T-cell (primary cell): ENCODE data around the gene PKIB. TPM values are rescaled to one million over a fixed set of nuclear protein-coding genes. Genes with fewer than 3 reads are reported as not detected.

Experiments
- ATAC-seq, 4 experiments: fragments of 200-7000 bp in 3 of 4; fragments of 150-1000 bp in 1 of 4; cut with Tn5 transposase; replicated peaks in 1 of 4; 1 replicate in 3 of 4; 2 replicates in 1 of 4; pipeline ENCODE4 v1.10.0; 2021; ENCODE audit warnings: moderate library complexity in 3 of 4, mild to moderate bottlenecking in 2 of 4, moderate number of reproducible peaks in 1 of 4
- CTCF ChIA-PET, 2 donors: fragments of 300-600 bp; sonication (Branson Sonifier 250); formaldehyde crosslinking; loops; one replicate each; lab custom pipeline; 2022; ENCODE audit warnings: antibody characterized with exemption in 2 of 2; lab: Charles Lee
- POLR2A ChIA-PET, 2 donors: fragments of 300-600 bp; sonication (Branson Sonifier 250); formaldehyde crosslinking; loops; one replicate each; lab custom pipeline; 2022; ENCODE audit warnings: antibody characterized with exemption in 2 of 2; lab: Charles Lee
- DNase-seq, 35 experiments: peaks; one replicate each; pipeline versions ENCODE4 v3.0.0 to v3.0.0-alpha.2; 2013 to 2023
- H3K27ac ChIP-seq: one replicate; pipeline ENCODE4 v1.5.1; 2013; ENCODE audit warnings: low read length
- H3K27me3 ChIP-seq, 2 experiments: replicated peaks in 1 of 2; 1 replicate in 1 of 2; 2 replicates in 1 of 2; pipeline versions ENCODE4 v1.6.1 to v1.7.0; 2013; ENCODE audit warnings: low read length in 1 of 2, mixed read lengths in 1 of 2; ENCODE audit not compliant: control insufficient read depth in 2 of 2, insufficient read depth in 2 of 2; ENCODE audit errors: extremely low read depth in 1 of 2
- H3K36me3 ChIP-seq, 2 donors: 1 replicate in 1 of 2; 2 replicates in 1 of 2; pipeline versions ENCODE4 v1.6.1 to v1.7.0; 2013; ENCODE audit warnings: low read length in 1 of 2; ENCODE audit not compliant: control insufficient read depth in 2 of 2, insufficient read depth in 1 of 2; ENCODE audit errors: extremely low read depth in 1 of 2
- H3K4me1 ChIP-seq, 2 experiments: 1 replicate in 1 of 2; 2 replicates in 1 of 2; pipeline versions ENCODE4 v1.6.1 to v1.7.0; 2013; ENCODE audit warnings: low read length in 2 of 2, mixed read lengths in 1 of 2; ENCODE audit not compliant: insufficient read depth in 2 of 2, control insufficient read depth in 1 of 2; ENCODE audit errors: extremely low read depth in 1 of 2
- H3K4me3 ChIP-seq, 2 donors: 1 replicate in 1 of 2; 2 replicates in 1 of 2; pipeline versions ENCODE4 v1.5.1 to v1.7.0; 2013; ENCODE audit warnings: mild to moderate bottlenecking in 2 of 2, low read length in 1 of 2, moderate library complexity in 1 of 2; ENCODE audit not compliant: control insufficient read depth in 1 of 2; ENCODE audit errors: extremely low read depth in 1 of 2
- H3K9me3 ChIP-seq: 2 replicates; pipeline ENCODE4 v1.7.0; 2013
- H3K27ac Mint-ChIP-seq, 2 donors: one replicate each; pipeline ENCODE4 v1.8.0; 2020 to 2021; ENCODE audit warnings: mild to moderate bottlenecking in 2 of 2, mixed read lengths in 2 of 2
- H3K27me3 Mint-ChIP-seq, 2 donors: one replicate each; pipeline ENCODE4 v1.8.0; 2021 to 2022; ENCODE audit warnings: mixed read lengths in 2 of 2
- H3K36me3 Mint-ChIP-seq: one replicate; pipeline ENCODE4 v1.8.0; 2021; ENCODE audit warnings: mixed read lengths
- H3K4me1 Mint-ChIP-seq, 3 donors: one replicate each; pipeline ENCODE4 v1.8.0; 2020 to 2022; ENCODE audit warnings: mixed read lengths in 3 of 3, mild to moderate bottlenecking in 1 of 3
- H3K4me3 Mint-ChIP-seq, 3 donors: one replicate each; pipeline ENCODE4 v1.8.0; 2020 to 2022; ENCODE audit warnings: mild to moderate bottlenecking in 3 of 3, mixed read lengths in 3 of 3, moderate library complexity in 3 of 3
- H3K9me3 Mint-ChIP-seq, 3 donors: one replicate each; pipeline ENCODE4 v1.8.0; 2020 to 2022; ENCODE audit warnings: mixed read lengths in 3 of 3
- WGBS: methylation state at CpG from one replicate; pipeline ENCODE4 v1.1.5; 2013; ENCODE audit warnings: missing lambda C conversion rate; ENCODE audit not compliant: insufficient coverage; 5-methylcytosine and 5-hydroxymethylcytosine counted together
- total RNA-seq, 35 experiments: library from RNA in 6 of 35; stranded (reverse) in 6 of 35; fragments of 120-200 nt in 1 of 35; gene quantifications; one replicate each; pipeline versions ENCODE4 v1.2.1 to v1.2.4 and lab custom pipeline; 2013 to 2026

Gene PKIB
- total RNA-seq, 5 donors from 2014 or later (not counting 1 experiment from before 2014, with no cell fraction given), result 0.47 to 2.1 (median 1.1) TPM

DNA sequence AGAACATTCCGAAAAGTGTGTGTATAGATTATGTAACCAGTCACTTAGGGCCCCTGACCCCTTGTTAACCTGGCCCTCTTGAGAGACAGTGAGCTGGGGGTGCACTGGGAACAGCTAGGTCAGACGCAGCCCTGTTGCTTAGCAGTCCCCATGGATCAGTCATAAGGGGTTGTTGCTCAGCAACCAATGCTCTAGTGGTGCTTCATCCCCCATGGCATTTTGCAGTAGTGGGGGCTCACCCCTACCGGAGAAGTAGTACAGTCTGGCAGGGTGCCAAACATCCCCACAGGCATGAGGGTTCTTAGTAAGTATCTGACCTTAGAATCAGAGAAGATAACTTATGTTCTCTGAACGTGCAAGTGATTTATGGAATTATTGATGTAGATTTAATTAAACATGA, 12.3 kb downstream of the PKIB start:
- WGBS, result 77% methylated on average over 4 of the region's 4 CpGs
- no peak overlapping the region for H3K27ac ChIP-seq
- Mint-ChIP-seq H3K9me3 (no peaks in the 10 kb centered on the region), H3K27ac (no peak overlapping the region), H3K4me1 (no peaks in the 10 kb centered on the region), H3K36me3 (no peaks in the 10 kb centered on the region), H3K4me3 (no peak overlapping the region), H3K27me3 (peaks cover 16 to 23% of the 10 kb centered on the region in 2 donors)
- H3K36me3 ChIP-seq, result no peaks in the 10 kb centered on the region
- no peak for DNase-seq
- no peak overlapping the region for H3K4me3 ChIP-seq
- POLR2A ChIA-PET, result no interaction called here
- CTCF ChIA-PET, result no interaction called here
- H3K9me3 ChIP-seq, result no peaks in the 10 kb centered on the region
- no peak for ATAC-seq
- H3K4me1 ChIP-seq, result no peaks in the 10 kb centered on the region
- peaks cover 0 to 3% of the 10 kb centered on the region in 2 experiments for H3K27me3 ChIP-seq

DNA sequence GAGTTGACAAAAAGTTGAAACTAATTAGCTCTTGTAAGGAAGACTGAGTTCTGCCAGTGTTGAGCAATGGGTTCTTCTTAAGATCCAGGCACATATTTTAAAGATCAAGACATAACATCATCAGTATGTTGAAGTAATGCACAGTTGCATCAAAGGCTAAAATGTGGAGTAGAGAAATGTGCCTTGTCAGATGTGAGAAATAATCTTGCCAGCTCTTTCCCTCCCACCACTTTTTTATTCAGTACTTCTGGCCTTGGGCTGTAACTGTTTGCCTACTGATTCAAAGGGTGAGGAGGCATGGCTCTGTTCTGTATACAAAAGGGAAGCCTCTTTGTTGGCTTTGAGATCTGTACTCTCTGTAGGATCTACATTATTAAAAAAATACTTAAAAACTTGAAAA, 13.1 kb downstream of the PKIB start:
- Histone ChIP-seq H3K9me3 (no peaks in the 10 kb centered on the region), H3K27ac (no peak overlapping the region), H3K36me3 (no peaks in the 10 kb centered on the region), H3K4me1 (no peaks in the 10 kb centered on the region), H3K27me3 (peaks cover 0 to 3% of the 10 kb centered on the region in 2 experiments), H3K4me3 (no peak overlapping the region)
- no peaks in the 10 kb centered on the region for H3K9me3 Mint-ChIP-seq
- H3K4me1 Mint-ChIP-seq, result no peaks in the 10 kb centered on the region
- POLR2A ChIA-PET, result no interaction called here
- no peak overlapping the region for H3K4me3 Mint-ChIP-seq
- peaks cover 16 to 25% of the 10 kb centered on the region in 2 donors for H3K27me3 Mint-ChIP-seq
- H3K36me3 Mint-ChIP-seq, result no peaks in the 10 kb centered on the region
- ATAC-seq, result no peak
- no peak overlapping the region for H3K27ac Mint-ChIP-seq
- CTCF ChIA-PET, result no interaction called here
- no peak for DNase-seq

DNA sequence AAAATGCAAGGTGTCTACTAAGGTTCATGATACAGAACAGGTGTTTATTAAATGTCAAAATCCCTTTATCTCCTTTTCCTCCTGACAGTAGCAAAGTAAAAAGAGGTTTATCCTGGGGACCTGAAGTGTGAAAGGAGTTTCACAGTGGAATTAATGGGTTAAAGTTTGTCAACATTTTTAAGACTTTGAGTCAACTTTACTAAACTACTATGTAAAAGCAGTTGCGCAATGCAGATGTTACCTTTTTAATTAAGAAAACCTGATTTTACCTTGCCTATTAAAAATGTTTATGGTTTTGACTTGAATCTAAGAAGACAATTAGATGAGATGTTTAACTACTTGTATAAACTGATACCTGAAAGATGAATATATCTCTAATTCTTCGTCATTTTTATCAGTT, 14.6 kb downstream of the PKIB start:
- Histone ChIP-seq H3K9me3 (no peaks in the 10 kb centered on the region), H3K27ac (no peak overlapping the region), H3K4me1 (no peaks in the 10 kb centered on the region), H3K4me3 (no peak overlapping the region), H3K27me3 (peaks cover 0 to 3% of the 10 kb centered on the region in 2 experiments), H3K36me3 (no peaks in the 10 kb centered on the region)
- no CpG with 5 or more reads among the region's 2 CpGs for WGBS
- ATAC-seq (no peak), DNase-seq (no peak)
- Mint-ChIP-seq H3K9me3 (no peaks in the 10 kb centered on the region), H3K36me3 (no peaks in the 10 kb centered on the region), H3K4me3 (no peak overlapping the region), H3K27me3 (peaks cover 13 to 24% of the 10 kb centered on the region in 2 donors), H3K27ac (no peak overlapping the region), H3K4me1 (no peaks in the 10 kb centered on the region)
- ChIA-PET POLR2A (no interaction called here), CTCF (no interaction called here)

DNA sequence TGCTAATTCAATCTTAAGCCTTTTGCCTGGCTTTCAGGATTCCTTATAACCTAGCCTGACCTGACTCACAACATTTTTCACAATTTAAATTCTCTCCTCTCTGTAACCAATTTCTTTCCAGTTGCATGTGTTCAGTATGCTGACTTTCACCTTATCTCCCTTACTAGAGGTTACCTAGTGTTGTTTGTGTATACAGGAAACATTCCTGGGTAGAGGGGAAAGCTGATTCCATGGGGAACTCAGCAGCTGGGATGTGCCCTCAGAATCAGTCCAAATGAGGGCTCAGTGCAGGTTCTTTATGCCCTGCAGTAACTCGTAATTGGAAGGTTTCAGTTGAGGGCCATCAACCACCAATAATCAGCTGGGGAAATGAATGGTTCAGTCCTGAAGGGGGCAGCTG, 18.5 kb downstream of the PKIB start:
- ATAC-seq, result no peak
- Mint-ChIP-seq H3K27ac (no peak overlapping the region), H3K27me3 (peaks cover 0 to 21% of the 10 kb centered on the region in 2 donors), H3K9me3 (no peaks in the 10 kb centered on the region), H3K4me3 (no peak overlapping the region), H3K36me3 (no peaks in the 10 kb centered on the region), H3K4me1 (no peaks in the 10 kb centered on the region)
- Histone ChIP-seq H3K9me3 (no peaks in the 10 kb centered on the region), H3K36me3 (no peaks in the 10 kb centered on the region), H3K4me1 (no peaks in the 10 kb centered on the region), H3K27ac (no peak overlapping the region), H3K4me3 (no peak overlapping the region), H3K27me3 (no peaks in the 10 kb centered on the region)
- POLR2A ChIA-PET, result no interaction called here
- no CpG with 5 or more reads among the region's 1 CpG for WGBS
- CTCF ChIA-PET, result no interaction called here
- DNase-seq, result no peak

DNA sequence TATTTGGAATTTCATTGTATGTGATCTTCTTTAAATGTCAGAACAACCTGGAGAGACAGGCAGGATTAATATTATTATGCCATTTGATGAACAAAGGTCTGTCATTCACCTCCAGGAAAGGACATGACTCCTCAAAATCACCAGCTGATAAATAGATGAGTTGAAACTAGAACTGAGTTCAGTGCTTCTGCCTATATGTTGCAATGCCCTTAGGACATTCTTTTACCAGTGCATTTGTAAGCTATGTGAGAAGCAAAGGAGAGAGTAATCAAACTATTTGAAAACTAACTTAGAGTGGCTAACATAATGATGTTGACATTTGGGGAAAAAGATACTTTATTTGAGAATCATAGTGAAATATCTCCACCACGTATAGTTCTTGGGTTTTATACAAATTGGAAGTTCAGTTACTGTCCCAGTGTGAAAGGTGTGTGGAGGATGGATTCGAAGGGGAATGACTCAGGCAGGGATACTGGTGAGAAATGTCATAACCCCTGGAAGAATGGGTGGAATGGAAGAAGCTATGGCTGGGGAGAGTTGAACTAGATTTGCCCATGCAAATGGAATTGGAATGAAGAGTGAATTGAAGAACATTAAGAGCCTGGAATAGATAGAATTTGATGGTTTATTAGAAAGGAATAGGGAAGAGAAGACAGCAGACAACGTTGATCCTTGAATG, 21.5 kb downstream of the PKIB start:
- Mint-ChIP-seq H3K4me1 (no peaks in the 10 kb centered on the region), H3K4me3 (no peak overlapping the region), H3K36me3 (no peaks in the 10 kb centered on the region), H3K27me3 (peaks cover 0 to 18% of the 10 kb centered on the region in 2 donors), H3K9me3 (no peaks in the 10 kb centered on the region), H3K27ac (no peak overlapping the region)
- H3K4me1 ChIP-seq, result no peaks in the 10 kb centered on the region
- ATAC-seq (no peak), DNase-seq (no peak)
- no peak overlapping the region for H3K27ac ChIP-seq
- H3K9me3 ChIP-seq, result no peaks in the 10 kb centered on the region
- POLR2A ChIA-PET, result no interaction called here
- 65% methylated on average over 2 of the region's 3 CpGs for WGBS
- no peaks in the 10 kb centered on the region for H3K36me3 ChIP-seq
- H3K4me3 ChIP-seq, result no peak overlapping the region
- CTCF ChIA-PET, result no interaction called here
- no peaks in the 10 kb centered on the region for H3K27me3 ChIP-seq

DNA sequence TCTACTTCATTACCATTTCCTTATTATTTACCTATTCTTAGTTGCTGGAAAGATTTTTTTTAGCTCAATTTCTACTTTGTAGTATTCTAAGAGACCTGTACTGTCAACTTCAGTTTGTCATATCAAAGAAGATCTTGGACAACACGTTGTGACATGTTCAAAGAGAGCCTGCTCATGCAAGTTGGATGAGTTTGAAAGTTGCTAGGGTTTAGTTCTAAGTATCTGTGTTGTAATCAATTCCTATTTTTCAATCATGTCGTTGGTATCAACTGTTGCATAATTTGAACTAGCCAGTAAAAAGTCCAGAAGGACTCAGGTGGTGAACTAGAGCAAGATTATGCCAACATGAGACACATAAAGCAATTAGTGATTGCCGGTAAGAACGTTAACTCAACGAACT, 30.2 kb downstream of the PKIB start:
- no peak overlapping the region for H3K4me3 ChIP-seq
- H3K27me3 ChIP-seq, result no peaks in the 10 kb centered on the region
- POLR2A ChIA-PET, result no interaction called here
- Mint-ChIP-seq H3K9me3 (no peaks in the 10 kb centered on the region), H3K27me3 (no peaks in the 10 kb centered on the region), H3K4me1 (no peaks in the 10 kb centered on the region), H3K36me3 (no peaks in the 10 kb centered on the region), H3K4me3 (no peak overlapping the region), H3K27ac (no peak overlapping the region)
- ATAC-seq (no peak), DNase-seq (no peak)
- H3K36me3 ChIP-seq, result no peaks in the 10 kb centered on the region
- H3K4me1 ChIP-seq, result no peaks in the 10 kb centered on the region
- CTCF ChIA-PET, result no interaction called here
- H3K9me3 ChIP-seq, result no peaks in the 10 kb centered on the region
- no peak overlapping the region for H3K27ac ChIP-seq
- 71% methylated on average over 1 of the region's 5 CpGs for WGBS

- ChIA-PET POLR2A (no interaction called here), CTCF (no interaction called here)
- Histone ChIP-seq H3K4me3 (no peak overlapping the region), H3K4me1 (no peaks in the 10 kb centered on the region), H3K36me3 (no peaks in the 10 kb centered on the region), H3K27me3 (no peaks in the 10 kb centered on the region), H3K27ac (no peak overlapping the region), H3K9me3 (no peaks in the 10 kb centered on the region)
- DNase-seq (no peak), ATAC-seq (no peak)
- no peaks in the 10 kb centered on the region for H3K36me3 Mint-ChIP-seq
- no peaks in the 10 kb centered on the region for H3K4me1 Mint-ChIP-seq
- 100% methylated on average over 1 of the region's 3 CpGs for WGBS
- no peak overlapping the region for H3K4me3 Mint-ChIP-seq
- H3K27me3 Mint-ChIP-seq, result no peaks in the 10 kb centered on the region
- no peaks in the 10 kb centered on the region for H3K9me3 Mint-ChIP-seq
- no peak overlapping the region for H3K27ac Mint-ChIP-seq
These were observed 31.6 kb downstream of the PKIB start for GRCh38 chr6:122641819-122642218.
